Epidermal melanocyte (primary cell): ENCODE results near the gene TEK.
A peak's percentile ranks its signal among the peaks of the same experiment; 100 is the strongest.
"Not testable (repeated sequence)": the region's sequence is repeated elsewhere in the genome, so short reads cannot be mapped to it uniquely, and the experiment has no call there.

Experiments
- DNase-seq: peaks from one replicate; pipeline ENCODE4 v3.0.0; 2011; ENCODE audit warnings: low spot score; ENCODE audit not compliant: insufficient read length

Gene TEK

GRCh38 chr9:27108981-27109541 is at the start of gene TEK:
Gene TEK (plus strand): TSS chr9:27109225. CDS start chr9:27109591, 366 bp downstream.
- DNase-seq = no peak

- DNase-seq = no peak
Measured at GRCh38 chr9:27059412-27059811, 49.6 kb upstream of the TEK start.

GRCh38 chr9:27059907-27060306 is 49.1 kb upstream of the TEK start:
- no peak for DNase-seq

GRCh38 chr9:27065288-27065687 is 43.7 kb upstream of the TEK start:
- DNase-seq = no peak

GRCh38 chr9:27073841-27074728 is 34.9 kb upstream of the TEK start:
- no peak for DNase-seq

- no peak for DNase-seq
Measured at GRCh38 chr9:27078685-27079084, 30.3 kb upstream of the TEK start.

- DNase-seq = peak; percentile 47
Measured at GRCh38 chr9:27085456-27085855, 23.6 kb upstream of the TEK start.

GRCh38 chr9:27086818-27087680 is 22.0 kb upstream of the TEK start:
- DNase-seq = no peak

GRCh38 chr9:27088981-27089380 is 20.0 kb upstream of the TEK start:
- no peak for DNase-seq

- no peak for DNase-seq
Measured at GRCh38 chr9:27089706-27090105, 19.3 kb upstream of the TEK start.

- DNase-seq = no peak
Measured at GRCh38 chr9:27090231-27090630, 18.8 kb upstream of the TEK start.

- DNase-seq = no peak
Measured at GRCh38 chr9:27090711-27091110, 18.3 kb upstream of the TEK start.

GRCh38 chr9:27092496-27092895 is 16.5 kb upstream of the TEK start:
- not testable (repeated sequence) for DNase-seq

- not testable (repeated sequence) for DNase-seq
Measured at GRCh38 chr9:27093384-27094067, 15.5 kb upstream of the TEK start.

- no peak for DNase-seq
Measured at GRCh38 chr9:27094640-27095298, 14.3 kb upstream of the TEK start.

- DNase-seq = no peak
Measured at GRCh38 chr9:27107241-27107640, 1.8 kb upstream of the TEK start.

- DNase-seq = no peak
Measured at GRCh38 chr9:27109621-27110020, 596 bp downstream of the TEK start.

GRCh38 chr9:27110181-27110580 is 1.2 kb downstream of the TEK start:
- DNase-seq = no peak

- DNase-seq = no peak
Measured at GRCh38 chr9:27112235-27112634, 3.2 kb downstream of the TEK start.

- no peak for DNase-seq
Measured at GRCh38 chr9:27117489-27118135, 8.6 kb downstream of the TEK start.
